AG10803 (cell line): ENCODE results near the gene GEMIN2.
A peak's percentile ranks its signal among the peaks of the same experiment; 100 is the strongest.

Experiments used
- DNase-seq: peaks from one replicate; pipeline ENCODE4 v3.0.0; 2010; ENCODE audit warnings: low read depth
- H3K4me3 ChIP-seq: 2 replicates; pipeline ENCODE4 v1.5.1; 2011; ENCODE audit warnings: mild to moderate bottlenecking, low read length, control low read depth
- TF ChIP-seq, protein P1 (sequence below): conservative IDR thresholded peaks from 2 replicates; pipeline ENCODE4 v1.5.1; 2011; ENCODE audit warnings: mild to moderate bottlenecking, low read length, control low read depth, inconsistent platforms

Gene GEMIN2

DNA sequence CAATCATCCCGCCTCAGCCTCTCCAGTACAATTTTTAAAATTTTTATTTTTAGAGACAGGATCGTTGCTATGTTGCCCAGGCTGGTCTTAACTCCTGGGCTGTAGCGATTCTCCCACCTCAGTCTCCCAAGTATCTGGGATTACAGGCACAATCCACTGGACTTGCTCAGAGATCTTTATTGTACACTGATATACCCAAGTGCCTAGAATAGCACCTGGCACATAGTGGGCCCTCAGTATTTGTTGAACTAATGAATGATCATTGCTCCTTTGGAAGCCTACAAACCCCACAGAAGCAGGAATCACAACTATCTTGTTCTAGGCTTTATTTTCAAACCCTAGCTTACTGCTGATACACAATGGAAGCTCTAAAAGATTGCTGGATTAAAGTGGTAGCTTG, 59.1 kb downstream of the GEMIN2 start:
- TF ChIP-seq, protein P1, sequence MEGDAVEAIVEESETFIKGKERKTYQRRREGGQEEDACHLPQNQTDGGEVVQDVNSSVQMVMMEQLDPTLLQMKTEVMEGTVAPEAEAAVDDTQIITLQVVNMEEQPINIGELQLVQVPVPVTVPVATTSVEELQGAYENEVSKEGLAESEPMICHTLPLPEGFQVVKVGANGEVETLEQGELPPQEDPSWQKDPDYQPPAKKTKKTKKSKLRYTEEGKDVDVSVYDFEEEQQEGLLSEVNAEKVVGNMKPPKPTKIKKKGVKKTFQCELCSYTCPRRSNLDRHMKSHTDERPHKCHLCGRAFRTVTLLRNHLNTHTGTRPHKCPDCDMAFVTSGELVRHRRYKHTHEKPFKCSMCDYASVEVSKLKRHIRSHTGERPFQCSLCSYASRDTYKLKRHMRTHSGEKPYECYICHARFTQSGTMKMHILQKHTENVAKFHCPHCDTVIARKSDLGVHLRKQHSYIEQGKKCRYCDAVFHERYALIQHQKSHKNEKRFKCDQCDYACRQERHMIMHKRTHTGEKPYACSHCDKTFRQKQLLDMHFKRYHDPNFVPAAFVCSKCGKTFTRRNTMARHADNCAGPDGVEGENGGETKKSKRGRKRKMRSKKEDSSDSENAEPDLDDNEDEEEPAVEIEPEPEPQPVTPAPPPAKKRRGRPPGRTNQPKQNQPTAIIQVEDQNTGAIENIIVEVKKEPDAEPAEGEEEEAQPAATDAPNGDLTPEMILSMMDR: no peak
- no peak for DNase-seq
- no peak overlapping the region for H3K4me3 ChIP-seq

DNA sequence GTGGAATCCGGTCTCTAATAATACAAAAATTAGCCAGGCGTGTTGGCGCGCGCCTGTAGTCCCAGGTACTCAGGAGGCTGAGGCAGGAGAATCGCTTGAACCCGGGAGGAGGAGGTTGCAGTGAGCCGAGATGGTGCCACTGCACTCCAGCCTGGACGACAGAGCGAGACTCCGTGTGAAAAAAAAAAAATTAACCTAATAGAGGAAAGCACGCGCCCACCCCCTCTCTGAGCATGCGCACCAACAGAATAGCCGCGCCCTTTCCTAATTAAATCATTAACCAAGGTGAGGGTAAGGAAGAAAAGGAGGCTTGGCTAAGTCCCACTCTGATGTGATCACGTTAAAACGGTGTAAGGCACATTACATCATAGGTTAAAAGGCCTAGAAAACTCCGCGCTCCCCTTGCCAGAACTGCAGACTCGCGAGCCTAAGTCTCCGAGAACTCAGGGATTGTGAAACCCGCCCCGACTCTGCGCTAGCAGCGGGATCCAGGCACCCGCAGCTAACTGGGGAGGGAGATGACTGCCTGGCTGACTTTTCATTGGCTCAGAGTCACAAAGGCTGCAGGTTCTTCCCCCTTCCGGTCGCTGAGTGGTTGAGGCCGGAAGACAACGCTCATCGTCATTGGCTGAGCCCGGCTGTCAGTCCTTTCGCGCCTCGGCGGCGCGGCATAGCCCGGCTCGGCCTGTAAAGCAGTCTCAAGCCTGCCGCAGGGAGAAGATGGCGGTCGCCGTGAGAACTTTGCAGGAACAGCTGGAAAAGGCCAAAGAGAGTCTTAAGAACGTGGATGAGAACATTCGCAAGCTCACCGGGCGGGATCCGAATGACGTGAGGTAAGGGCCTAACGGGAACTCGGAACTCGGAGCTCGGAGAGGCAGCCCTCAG, 60.7 kb downstream of the GEMIN2 start, which contains the start of gene PNN:
Gene PNN, plus strand, starts transcription at position 695 of the 885 bp plus-strand sequence. Its CDS starts 26 bp downstream, at position 721.
- TF ChIP-seq, protein P1: no peak
- DNase-seq: peak; percentile 100
- H3K4me3 ChIP-seq: peak within 1 kb of the TSS; percentile 89

DNA sequence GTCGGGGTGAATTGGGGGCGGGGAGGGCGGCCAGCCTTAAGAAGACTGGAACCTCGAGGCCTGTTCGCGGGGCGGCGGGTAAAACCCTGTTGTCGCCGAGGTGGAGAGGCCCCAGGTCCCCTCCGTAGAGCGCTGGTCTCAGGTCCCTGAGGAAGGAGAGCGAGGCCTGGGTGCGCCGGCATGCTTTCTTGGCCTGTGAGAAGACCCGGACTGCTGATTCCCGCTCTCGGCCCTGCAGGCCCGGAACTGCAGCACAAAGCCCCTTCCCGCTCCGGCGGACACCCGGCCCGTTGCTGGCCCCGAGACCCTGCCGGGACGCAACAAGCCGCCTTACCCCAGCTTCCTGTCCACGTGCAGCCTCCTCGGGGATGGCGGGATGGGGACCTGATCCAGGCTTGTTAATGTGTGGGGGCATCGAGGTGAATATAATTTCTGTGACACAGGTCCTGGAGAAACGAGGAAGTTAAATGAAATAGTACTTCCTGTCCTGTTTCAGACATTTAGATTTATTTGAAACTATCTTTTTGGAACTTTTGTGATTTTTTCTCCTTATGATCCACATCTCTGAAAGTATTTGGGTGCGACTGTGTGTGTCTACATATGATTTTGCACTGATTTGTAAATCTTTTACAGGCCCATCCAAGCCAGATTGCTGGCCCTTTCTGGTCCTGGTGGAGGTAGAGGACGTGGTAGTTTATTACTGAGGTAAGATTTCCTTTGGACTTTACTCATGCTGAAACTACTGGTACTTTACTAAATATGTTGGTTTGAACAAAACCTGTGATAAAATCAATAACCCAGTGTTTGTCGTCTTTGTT, 61.5 kb downstream of the GEMIN2 start:
- peak; percentile 29 for DNase-seq

DNA sequence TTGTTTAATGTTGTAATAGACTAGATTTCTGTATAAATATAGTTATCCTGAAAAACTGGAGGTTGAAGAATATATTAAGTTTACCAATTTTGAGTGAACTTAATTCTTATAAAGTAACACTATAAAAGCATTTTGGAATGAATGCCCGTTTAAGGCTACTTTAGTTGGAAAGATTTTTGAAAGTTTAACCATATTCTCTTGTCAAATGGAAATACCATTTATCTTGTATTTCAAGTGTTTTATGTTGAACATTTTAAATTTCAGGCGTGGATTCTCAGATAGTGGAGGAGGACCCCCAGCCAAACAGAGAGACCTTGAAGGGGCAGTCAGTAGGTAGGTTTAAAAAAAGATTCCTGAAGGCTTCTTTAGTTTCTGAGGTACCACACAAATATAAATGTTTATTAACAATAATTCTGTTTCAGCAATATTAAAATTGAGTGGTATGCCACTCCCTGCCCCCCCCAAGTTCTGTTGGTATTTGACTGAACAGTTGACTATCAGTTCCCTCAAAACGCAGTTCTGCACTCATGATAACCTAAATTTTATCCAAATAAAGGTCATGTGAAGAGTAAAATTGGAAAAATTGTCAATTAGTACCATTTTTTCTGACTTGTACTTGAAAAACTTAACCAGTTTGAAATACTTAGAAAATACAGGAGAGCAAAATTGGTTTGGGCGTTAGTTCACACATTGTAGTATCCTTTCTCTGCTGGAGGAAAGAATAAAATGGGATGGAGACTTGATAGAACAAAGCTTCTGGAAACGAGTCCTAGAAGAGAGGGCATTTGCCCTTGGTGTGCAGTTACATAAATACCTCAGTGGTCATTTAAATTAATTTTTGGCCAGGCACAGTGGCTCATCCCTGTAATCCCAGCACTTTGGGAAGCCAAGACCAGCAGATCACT, 62.4 kb downstream of the GEMIN2 start:
- H3K4me3 ChIP-seq: peak overlapping the region; percentile 89
- no peak for DNase-seq
- TF ChIP-seq, protein P1: no peak

More for the DNA sequence above, 61.5 kb downstream of the GEMIN2 start:
- TF ChIP-seq, protein P1: no peak
- peak overlapping the region; percentile 89 for H3K4me3 ChIP-seq

DNA sequence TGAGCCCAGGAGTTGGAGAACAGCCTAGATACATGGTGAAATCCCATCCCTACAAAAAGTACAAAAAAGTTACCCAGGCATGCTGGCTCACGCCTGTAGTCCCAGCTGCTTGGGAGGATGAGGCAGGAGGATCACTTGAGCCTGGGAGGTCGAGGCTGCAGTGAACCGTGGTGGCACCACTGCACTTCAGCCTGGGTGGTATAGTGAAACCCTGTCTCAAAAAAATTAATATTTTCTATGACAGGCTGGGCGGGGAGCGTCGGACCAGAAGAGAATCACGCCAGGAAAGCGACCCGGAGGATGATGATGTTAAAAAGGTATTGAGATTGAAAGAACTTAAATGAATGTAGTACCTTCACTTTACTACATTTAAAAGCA, 63.0 kb downstream of the GEMIN2 start:
- TF ChIP-seq, protein P1: no peak
- no peak for DNase-seq
- no peak overlapping the region for H3K4me3 ChIP-seq

DNA sequence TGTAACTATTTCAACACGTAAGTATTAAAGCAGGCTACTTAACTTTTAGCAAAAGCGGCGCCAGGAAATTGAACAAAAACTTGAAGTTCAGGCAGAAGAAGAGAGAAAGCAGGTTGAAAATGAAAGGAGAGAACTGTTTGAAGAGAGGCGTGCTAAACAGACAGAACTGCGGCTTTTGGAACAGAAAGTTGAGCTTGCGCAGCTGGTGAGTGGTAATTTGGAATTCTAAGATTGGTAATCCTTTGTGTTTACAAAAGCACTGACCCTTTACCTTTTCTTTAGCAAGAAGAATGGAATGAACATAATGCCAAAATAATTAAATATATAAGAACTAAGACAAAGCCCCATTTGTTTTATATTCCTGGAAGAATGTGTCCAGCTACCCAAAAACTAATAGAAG, 64.9 kb downstream of the GEMIN2 start:
- TF ChIP-seq, protein P1: no peak
- no peak for DNase-seq
- no peak overlapping the region for H3K4me3 ChIP-seq
